ENCODE results near the gene C4BPB.

DNA sequence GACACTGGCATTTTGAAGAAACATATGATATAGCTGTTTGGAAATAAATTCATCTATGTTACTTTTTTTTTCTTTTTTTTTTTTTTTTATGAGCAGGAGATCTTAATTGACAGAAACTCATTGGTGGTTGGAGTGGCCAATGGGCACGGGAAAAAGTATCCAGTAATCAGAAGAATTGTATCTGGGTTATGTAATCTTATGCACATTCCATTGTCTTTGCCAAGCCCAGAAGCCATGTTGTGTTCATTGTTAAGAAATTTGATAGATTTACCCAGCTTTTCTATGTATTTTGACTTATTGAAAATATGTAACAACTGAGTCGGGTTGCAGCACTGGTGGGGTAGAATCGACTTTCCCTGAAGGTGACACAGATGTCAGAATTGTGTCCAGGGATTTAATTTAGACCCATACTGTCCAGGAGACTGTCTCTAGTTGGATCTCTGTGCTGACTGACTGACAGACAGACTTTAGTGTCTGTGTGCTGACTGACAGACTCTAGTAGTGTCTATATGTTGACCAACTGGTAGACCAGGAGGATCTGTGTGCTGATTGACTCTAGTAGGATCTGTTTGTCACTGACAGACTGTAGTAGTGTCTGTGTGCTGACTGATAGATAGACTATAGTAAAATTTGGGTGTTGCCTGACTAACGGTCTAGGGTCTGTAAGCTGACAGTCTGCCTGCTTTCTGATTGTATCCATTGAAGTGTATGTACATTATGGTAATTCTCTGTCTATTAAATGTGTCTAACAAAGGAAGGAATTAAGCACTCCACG lies 12.3 kb upstream of the C4BPB start:
- TF ChIP-seq, protein P1, sequence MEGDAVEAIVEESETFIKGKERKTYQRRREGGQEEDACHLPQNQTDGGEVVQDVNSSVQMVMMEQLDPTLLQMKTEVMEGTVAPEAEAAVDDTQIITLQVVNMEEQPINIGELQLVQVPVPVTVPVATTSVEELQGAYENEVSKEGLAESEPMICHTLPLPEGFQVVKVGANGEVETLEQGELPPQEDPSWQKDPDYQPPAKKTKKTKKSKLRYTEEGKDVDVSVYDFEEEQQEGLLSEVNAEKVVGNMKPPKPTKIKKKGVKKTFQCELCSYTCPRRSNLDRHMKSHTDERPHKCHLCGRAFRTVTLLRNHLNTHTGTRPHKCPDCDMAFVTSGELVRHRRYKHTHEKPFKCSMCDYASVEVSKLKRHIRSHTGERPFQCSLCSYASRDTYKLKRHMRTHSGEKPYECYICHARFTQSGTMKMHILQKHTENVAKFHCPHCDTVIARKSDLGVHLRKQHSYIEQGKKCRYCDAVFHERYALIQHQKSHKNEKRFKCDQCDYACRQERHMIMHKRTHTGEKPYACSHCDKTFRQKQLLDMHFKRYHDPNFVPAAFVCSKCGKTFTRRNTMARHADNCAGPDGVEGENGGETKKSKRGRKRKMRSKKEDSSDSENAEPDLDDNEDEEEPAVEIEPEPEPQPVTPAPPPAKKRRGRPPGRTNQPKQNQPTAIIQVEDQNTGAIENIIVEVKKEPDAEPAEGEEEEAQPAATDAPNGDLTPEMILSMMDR (conservative IDR thresholded peaks at IDR 0.05; ENCODE audit: low read depth, low read length): no peak
- no peak for TF ChIP-seq EZH2phosphoT487 (IDR thresholded peaks at IDR 0.05; ENCODE audit: borderline replicate concordance, low read length)
